HG03469 (cell line): ENCODE results near the gene PNKP.
A peak's percentile ranks its signal among the peaks of the same experiment; 100 is the strongest.
"Not testable (repeated sequence)": the region's sequence is repeated elsewhere in the genome, so short reads cannot be mapped to it uniquely, and the experiment has no call there.

ENCODE experiments used
- ATAC-seq: cut with Tn5 transposase; IDR thresholded peaks from one replicate; pipeline ENCODE4 v1.9.1; 2021; ENCODE audit warnings: mild to moderate bottlenecking, moderate library complexity, moderate number of reproducible peaks; ENCODE audit not compliant: unreplicated experiment

Gene PNKP

GRCh38 chr19:49824662-49825061 lies 42.7 kb downstream of the PNKP start:
- no peak for ATAC-seq

GRCh38 chr19:49823472-49823871 lies 43.9 kb downstream of the PNKP start:
- no peak for ATAC-seq

- no peak for ATAC-seq
These were observed 47.3 kb downstream of the PNKP start for GRCh38 chr19:49820125-49820524.

GRCh38 chr19:49819452-49820115 lies 47.8 kb downstream of the PNKP start:
- not testable (repeated sequence) for ATAC-seq

GRCh38 chr19:49818649-49819370 lies 48.6 kb downstream of the PNKP start:
- ATAC-seq: no peak

GRCh38 chr19:49817964-49818648 lies 49.3 kb downstream of the PNKP start, which contains the start of gene MED25:
Gene MED25 (plus strand): TSS chr19:49818289. CDS start chr19:49818342, 53 bp downstream.
- ATAC-seq: peak; percentile 64

GRCh38 chr19:49816590-49816989 lies 50.8 kb downstream of the PNKP start:
- no peak for ATAC-seq

- no peak for ATAC-seq
These were observed 53.4 kb downstream of the PNKP start for GRCh38 chr19:49814010-49814409.

- peak; percentile 45 for ATAC-seq
These were observed 54.1 kb downstream of the PNKP start, which contains the start of gene FUZ for GRCh38 chr19:49812997-49813861. Gene FUZ (minus strand): TSS chr19:49813292. CDS start chr19:49813106, 186 bp downstream.

- ATAC-seq: no peak
These were observed 54.9 kb downstream of the PNKP start for GRCh38 chr19:49812452-49812996.

- ATAC-seq: no peak
These were observed 56.0 kb downstream of the PNKP start for GRCh38 chr19:49811328-49811727.
